IMR-90 (cell line): ENCODE measurements around the gene PLCL2. TPM values are rescaled to one million over a fixed set of nuclear protein-coding genes. Genes with fewer than 3 reads are reported as not detected.

ENCODE experiments used
- ATAC-seq: fragments of 200-7000 bp; cut with Tn5 transposase; 2 replicates; pipeline ENCODE4 v1.9.1; 2020; ENCODE audit warnings: low read depth, mild to moderate bottlenecking, moderate library complexity
- BruUV-seq: library from RNA; stranded (reverse); fragments of 400-500 nt; replicated peaks from 2 replicates; lab custom pipeline; 2021; lab: Mats Ljungman, UMichigan
- CTCF ChIA-PET: fragments of 300-600 bp; formaldehyde crosslinking; extraction: SDS; loops from one replicate; lab custom pipeline; 2021; ENCODE audit warnings: antibody characterized with exemption; lab: Yijun Ruan, JAX
- POLR2A ChIA-PET: fragments of 300-600 bp; sonication (Branson Sonifier 250); formaldehyde crosslinking; loops from one replicate; lab custom pipeline; 2022; ENCODE audit warnings: antibody characterized with exemption; ENCODE audit not compliant: unreplicated experiment; lab: Charles Lee
- DNase-seq: peaks from one replicate; pipeline ENCODE4 v3.0.0; 2013
- H2AFZ ChIP-seq: replicated peaks from 2 replicates; pipeline ENCODE3; 2013; ENCODE audit warnings: low read length, mild to moderate bottlenecking; ENCODE audit not compliant: poor library complexity
- H2AK5ac ChIP-seq: 2 replicates; pipeline ENCODE4 v1.6.1; 2013; ENCODE audit warnings: low read depth, low read length, inconsistent platforms
- H2AK9ac ChIP-seq: replicated peaks from 2 replicates; pipeline ENCODE3; 2013; ENCODE audit warnings: mild to moderate bottlenecking, low read depth, low read length, moderate library complexity; ENCODE audit not compliant: poor library complexity
- H2BK120ac ChIP-seq: 2 replicates; pipeline ENCODE4 v1.6.1; 2013; ENCODE audit warnings: low read depth, low read length, inconsistent platforms
- H2BK15ac ChIP-seq: 3 replicates; pipeline ENCODE4 v1.6.1; 2013; ENCODE audit warnings: low read depth, low read length, inconsistent platforms
- H2BK20ac ChIP-seq: 2 replicates; pipeline ENCODE4 v1.6.1; 2013; ENCODE audit warnings: low read depth, mild to moderate bottlenecking, inconsistent platforms, low read length, moderate library complexity
- H2BK5ac ChIP-seq: 2 replicates; pipeline ENCODE4 v1.6.1; 2013; ENCODE audit warnings: mild to moderate bottlenecking, low read depth, low read length, inconsistent platforms; ENCODE audit not compliant: poor library complexity, severe bottlenecking
- H3K14ac ChIP-seq: replicated peaks from 2 replicates; pipeline ENCODE4 v1.6.1; 2013; ENCODE audit warnings: low read depth, low read length, inconsistent platforms
- H3K18ac ChIP-seq: 2 replicates; pipeline ENCODE4 v1.6.1; 2013; ENCODE audit warnings: low read depth, low read length, control low read depth
- H3K23ac ChIP-seq: 2 replicates; pipeline ENCODE4 v1.6.1; 2013; ENCODE audit warnings: low read depth, low read length, inconsistent platforms
- H3K27ac ChIP-seq: 2 replicates; pipeline ENCODE4 v1.5.1; 2013; ENCODE audit warnings: mild to moderate bottlenecking, control low read depth, low read length; ENCODE audit not compliant: insufficient read depth
- H3K27me3 ChIP-seq: 2 replicates; pipeline ENCODE4 v1.6.1; 2013; ENCODE audit warnings: low read length; ENCODE audit not compliant: control insufficient read depth, insufficient read depth
- H3K36me3 ChIP-seq: 2 replicates; pipeline ENCODE4 v1.6.1; 2013; ENCODE audit warnings: low read length, mixed read lengths; ENCODE audit not compliant: control insufficient read depth, insufficient read depth
- H3K4ac ChIP-seq: 2 replicates; pipeline ENCODE4 v1.6.1; 2013; ENCODE audit warnings: low read depth, low read length, inconsistent platforms
- H3K4me1 ChIP-seq: 2 replicates; pipeline ENCODE4 v1.6.1; 2013; ENCODE audit warnings: low read length, mixed read lengths; ENCODE audit not compliant: control insufficient read depth, insufficient read depth
- H3K4me2 ChIP-seq: 2 replicates; pipeline ENCODE4 v1.6.1; 2013; ENCODE audit warnings: low read depth, mild to moderate bottlenecking, control low read depth, low read length, moderate library complexity
- H3K4me3 ChIP-seq: 2 replicates; pipeline ENCODE4 v1.5.1; 2013; ENCODE audit warnings: low read depth, mild to moderate bottlenecking, control low read depth, low read length, moderate library complexity; ENCODE audit not compliant: insufficient read depth
- H3K56ac ChIP-seq: 2 replicates; pipeline ENCODE4 v1.6.1; 2013; ENCODE audit warnings: low read length, inconsistent platforms; ENCODE audit not compliant: insufficient read depth; ENCODE audit errors: extremely low read depth
- H3K79me1 ChIP-seq, 2 experiments: 2 replicates each; pipeline ENCODE4 v1.6.1; 2013; ENCODE audit warnings: low read length in 2 of 2, inconsistent platforms in 1 of 2, low read depth in 1 of 2
- H3K9ac ChIP-seq: 2 replicates; pipeline ENCODE4 v1.6.1; 2013; ENCODE audit warnings: low read depth, low read length, control low read depth
- H3K9me1 ChIP-seq: 2 replicates; pipeline ENCODE4 v1.6.1; 2013; ENCODE audit warnings: low read length, inconsistent platforms; ENCODE audit not compliant: insufficient read depth
- H3K9me3 ChIP-seq: 2 replicates; pipeline ENCODE4 v1.6.1; 2013; ENCODE audit warnings: low read length; ENCODE audit not compliant: control insufficient read depth, insufficient read depth
- H4K20me1 ChIP-seq: 2 replicates; pipeline ENCODE4 v1.6.1; 2013; ENCODE audit warnings: low read length, inconsistent platforms; ENCODE audit not compliant: insufficient read depth
- H4K5ac ChIP-seq: 2 replicates; pipeline ENCODE4 v1.6.1; 2013; ENCODE audit warnings: mild to moderate bottlenecking, low read depth, low read length, control low read depth
- H4K8ac ChIP-seq, 2 experiments: 2 replicates each; pipeline ENCODE4 v1.6.1; 2013; ENCODE audit warnings: low read depth in 2 of 2, low read length in 2 of 2, control low read depth in 1 of 2, inconsistent platforms in 1 of 2
- H4K91ac ChIP-seq: 2 replicates; pipeline ENCODE4 v1.6.1; 2013; ENCODE audit warnings: low read depth, low read length, inconsistent platforms; ENCODE audit not compliant: insufficient read depth
- BHLHE40 ChIP-seq: fragments of 150-350 bp; IDR thresholded peaks from 2 replicates; pipeline ENCODE4 v1.6.1; 2016; ENCODE audit warnings: mild to moderate bottlenecking, low read depth, low read length
- CTCF ChIP-seq: conservative IDR thresholded peaks from 2 replicates; pipeline ENCODE4 v1.5.1; 2012; ENCODE audit warnings: mild to moderate bottlenecking, low read depth, low read length, improper control_type of control experiment
- ELK1 ChIP-seq: fragments of 150-350 bp; IDR thresholded peaks from 2 replicates; pipeline ENCODE4 v1.6.1; 2016; ENCODE audit warnings: low read depth, mild to moderate bottlenecking, low read length, moderate library complexity, borderline replicate concordance
- FOS ChIP-seq: fragments of 150-350 bp; IDR thresholded peaks from 2 replicates; pipeline ENCODE4 v1.6.1; 2016; ENCODE audit warnings: low read depth, low read length
- MAFK ChIP-seq: IDR thresholded peaks from 2 replicates; pipeline ENCODE4 v1.6.1; 2012; ENCODE audit warnings: low read depth, low read length, improper control_type of control experiment
- NFE2L2 ChIP-seq: fragments of 150-350 bp; IDR thresholded peaks from 2 replicates; pipeline ENCODE4 v1.6.1; 2016; ENCODE audit warnings: low read depth, mild to moderate bottlenecking, low read length
- POLR2A ChIP-seq: IDR thresholded peaks from 2 replicates; pipeline ENCODE4 v1.6.1; 2012; ENCODE audit warnings: mild to moderate bottlenecking, low read depth, low read length
- RCOR1 ChIP-seq: IDR thresholded peaks from 2 replicates; pipeline ENCODE4 v1.6.1; 2012; ENCODE audit warnings: mild to moderate bottlenecking, low read length, improper control_type of control experiment; ENCODE audit not compliant: insufficient replicate concordance
- RFX5 ChIP-seq: IDR thresholded peaks from 2 replicates; pipeline ENCODE4 v1.8.0; 2012; ENCODE audit warnings: low read depth, mild to moderate bottlenecking, low read length, moderate library complexity
- USF2 ChIP-seq: fragments of 150-350 bp; IDR thresholded peaks from 2 replicates; pipeline ENCODE4 v1.6.1; 2017; ENCODE audit warnings: mild to moderate bottlenecking, antibody characterized with exemption, low read length, low read depth
- WGBS, 2 experiments: methylation state at CpG; one replicate each; pipeline versions ENCODE4 v1.1.5 to v1.1.7; 2013; ENCODE audit warnings: missing lambda C conversion rate in 2 of 2; ENCODE audit not compliant: insufficient read length in 1 of 2; ENCODE audit errors: extremely low coverage in 2 of 2; 5-methylcytosine and 5-hydroxymethylcytosine counted together
- dilution Hi-C: fragments of 300-500 bp; cut with HindIII; formaldehyde crosslinking; loops from one replicate; pipeline ENCODE4 v1.14.3; 2018; ENCODE audit warnings: low sequenced_read_pairs; ENCODE audit not compliant: unreplicated experiment
- in situ Hi-C: fragments of 300-500 bp; cut with MboI; formaldehyde crosslinking; loops from 3 replicates; pipeline ENCODE4 v1.14.3; 2019; ENCODE audit warnings: low sequenced_read_pairs, inconsistent platforms, mixed read lengths
- intact Hi-C: fragments of 100-400 bp; cut with micrococcal nuclease; formaldehyde crosslinking; loops from 2 replicates; pipeline ENCODE4 v1.10.0; 2022
- polyA plus RNA-seq, 3 experiments: library from polyadenylated mRNA; depleted of rRNA; stranded (reverse); fragments of >200 nt; gene quantifications; 2 replicates each; pipeline ENCODE4 v1.2.3, GENCODE V29; 2012; ENCODE audit warnings: low replicate concordance in 1 of 3
- total RNA-seq: library from RNA; depleted of rRNA; stranded (reverse); fragments of >200 nt; gene quantifications from 2 replicates; pipeline ENCODE4 v1.2.3, GENCODE V29; 2012

Gene PLCL2
- total and polyA plus RNA-seq, 2 of the 4 experiments (the other 2 are of a cell fraction), result 0.92 to 3.8 TPM

- Histone ChIP-seq H2BK20ac (no peak overlapping the region), H3K27me3 (peaks cover 4% of the 10 kb centered on the region), H2BK15ac (no peak overlapping the region), H4K20me1 (no peaks in the 10 kb centered on the region), H4K5ac (no peak overlapping the region), H3K9me1 (no peaks in the 10 kb centered on the region), H3K79me1 (no peaks in the 10 kb centered on the region), H3K23ac (no peak overlapping the region), H3K4me2 (no peak overlapping the region), H3K14ac (no peak overlapping the region), H3K4me3 (no peak overlapping the region), H2BK120ac (no peak overlapping the region), H3K18ac (no peak overlapping the region), H3K9me3 (no peaks in the 10 kb centered on the region), H2AK9ac (no peak overlapping the region), H3K9ac (no peak overlapping the region), H4K91ac (no peak overlapping the region), H2AFZ (no peak overlapping the region), H3K27ac (no peak overlapping the region), H2AK5ac (no peak overlapping the region), H2BK5ac (no peak overlapping the region), H4K8ac (no peak overlapping the region), H3K4me1 (no peaks in the 10 kb centered on the region), H3K36me3 (no peaks in the 10 kb centered on the region), H3K56ac (no peak overlapping the region), H3K4ac (no peak overlapping the region)
- no TSS peak for BruUV-seq
- DNase-seq (no peak), ATAC-seq (no peak)
- in situ Hi-C loops, result loop anchor here (25.0 kb wide), 1 partner anchor 589 kb away; no protein-coding TSS in a partner anchor
- no CpG with 5 or more reads among the region's 3 CpGs for WGBS, 2 experiments
- intact Hi-C loops, result no loop called here
- dilution Hi-C loops, result no loop called here
- TF ChIP-seq CTCF (no peak), RCOR1 (no peak), NFE2L2 (no peak), FOS (no peak), POLR2A (no peak), MAFK (no peak), BHLHE40 (no peak), USF2 (no peak), RFX5 (no peak), ELK1 (no peak)
- ChIA-PET POLR2A (no interaction called here), CTCF (no interaction called here)
Measured at GRCh38 chr3:16875876-16876550, 8.7 kb upstream of the PLCL2 start.
